HG03520 (cell line): ENCODE data around the gene CDCA4.

Experiments
- ATAC-seq: cut with Tn5 transposase; IDR thresholded peaks from one replicate; pipeline ENCODE4 v1.9.1; 2021; ENCODE audit warnings: mild to moderate bottlenecking, moderate library complexity; ENCODE audit not compliant: unreplicated experiment

CDCA4 gene

DNA sequence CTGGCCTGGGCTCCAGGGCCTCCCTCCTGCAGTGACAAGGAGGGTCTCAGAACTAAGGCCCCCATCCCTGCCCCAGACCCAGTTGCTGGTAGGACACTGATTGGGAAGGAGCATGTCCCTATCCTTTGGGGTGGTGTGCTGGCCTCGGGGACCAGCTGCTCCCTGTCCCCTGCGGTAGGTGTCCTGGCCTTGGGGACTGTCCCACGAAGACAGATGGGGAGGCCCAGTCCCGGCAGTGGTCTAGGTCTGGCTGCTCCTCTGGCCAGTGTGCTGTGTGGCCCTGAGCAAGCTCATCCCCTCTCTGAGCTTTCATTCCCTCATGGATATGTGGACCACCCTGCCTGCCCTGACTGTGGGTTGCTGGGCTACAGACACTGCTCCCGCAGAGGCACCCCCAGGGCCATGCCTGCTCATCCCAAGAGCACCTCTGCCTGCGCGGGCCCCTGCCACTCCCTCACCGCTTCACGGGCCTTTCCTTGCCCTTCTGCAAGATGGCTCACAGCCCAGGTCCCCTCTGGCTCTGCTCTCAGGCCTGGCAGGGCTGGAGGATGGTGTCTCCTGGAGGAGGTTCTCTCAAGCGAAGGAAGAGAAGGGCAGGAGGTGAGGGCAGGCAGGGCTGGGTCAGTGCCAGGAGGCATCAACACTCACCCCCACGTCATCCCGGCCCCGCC is 55.2 kb downstream of the CDCA4 start:
- no peak for ATAC-seq

DNA sequence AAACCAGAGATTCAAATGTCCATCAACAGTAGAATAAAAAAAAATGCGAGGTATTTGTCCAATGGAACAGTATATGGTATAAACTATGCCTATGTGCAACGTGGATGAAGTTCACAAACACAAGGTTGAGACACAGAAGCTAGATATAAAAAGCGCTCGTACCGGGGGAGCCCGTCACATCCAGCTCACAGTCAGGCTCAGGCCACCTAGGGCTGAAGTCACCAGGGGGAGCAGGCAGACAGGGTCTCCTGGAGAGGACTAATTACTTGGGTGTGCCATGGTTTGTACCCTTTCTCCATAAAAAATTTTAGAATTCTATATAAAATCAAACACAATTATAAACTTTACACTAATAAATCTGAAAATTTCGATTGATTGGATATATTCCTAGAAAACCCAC is 56.3 kb downstream of the CDCA4 start:
- ATAC-seq, result no peak
